Nephron progenitor cell (in vitro differentiated cells): ENCODE results near the gene PTPRO.

Experiments
- DNase-seq: peaks from one replicate; pipeline ENCODE4 v3.0.0; 2021
- H3K27ac Mint-ChIP-seq: 2 replicates; pipeline ENCODE4 v1.8.0; 2021; ENCODE audit warnings: mild to moderate bottlenecking, moderate library complexity, mixed read lengths
- H3K27me3 Mint-ChIP-seq: 2 replicates; pipeline ENCODE4 v1.8.0; 2021; ENCODE audit warnings: mild to moderate bottlenecking, low read depth, mixed read lengths; ENCODE audit not compliant: poor library complexity
- H3K36me3 Mint-ChIP-seq: 2 replicates; pipeline ENCODE4 v1.8.0; 2021; ENCODE audit warnings: low read depth, mixed read lengths
- H3K4me1 Mint-ChIP-seq: 2 replicates; pipeline ENCODE4 v1.8.0; 2021; ENCODE audit warnings: mixed read lengths
- H3K4me3 Mint-ChIP-seq: 2 replicates; pipeline ENCODE4 v1.8.0; 2021; ENCODE audit warnings: mild to moderate bottlenecking, moderate library complexity, mixed read lengths
- H3K9me3 Mint-ChIP-seq: 2 replicates; pipeline ENCODE4 v1.8.0; 2021; ENCODE audit warnings: mild to moderate bottlenecking, moderate library complexity, mixed read lengths
- TF ChIP-seq, protein P1 (sequence below): fragments of 200-600 bp; sonication (generic); IDR thresholded peaks from 2 replicates; pipeline ENCODE4 v1.5.0; 2021; ENCODE audit warnings: antibody characterized with exemption

The PTPRO gene

DNA sequence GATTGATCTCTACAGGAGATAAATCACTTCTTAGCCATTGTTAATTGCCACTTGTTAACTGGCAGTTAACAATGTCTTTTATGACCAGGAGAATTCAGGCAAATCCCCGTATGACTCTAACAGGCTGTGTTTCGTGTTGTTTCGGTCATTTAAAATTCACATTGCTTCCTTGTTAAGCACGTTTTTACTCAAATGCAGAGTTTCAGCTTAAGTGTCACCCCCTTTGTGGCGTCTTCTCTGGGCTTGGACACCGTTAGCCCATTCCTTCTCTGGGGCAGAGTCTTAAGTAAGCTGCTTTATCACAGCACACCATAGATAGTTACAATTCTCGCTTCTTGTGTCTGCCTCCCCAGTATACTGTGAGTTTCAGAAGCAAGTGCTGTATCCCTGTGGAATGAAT lies 261.5 kb downstream of the PTPRO start:
- H3K4me3 Mint-ChIP-seq = no peak overlapping the region
- DNase-seq = no peak
- TF ChIP-seq, protein P1, sequence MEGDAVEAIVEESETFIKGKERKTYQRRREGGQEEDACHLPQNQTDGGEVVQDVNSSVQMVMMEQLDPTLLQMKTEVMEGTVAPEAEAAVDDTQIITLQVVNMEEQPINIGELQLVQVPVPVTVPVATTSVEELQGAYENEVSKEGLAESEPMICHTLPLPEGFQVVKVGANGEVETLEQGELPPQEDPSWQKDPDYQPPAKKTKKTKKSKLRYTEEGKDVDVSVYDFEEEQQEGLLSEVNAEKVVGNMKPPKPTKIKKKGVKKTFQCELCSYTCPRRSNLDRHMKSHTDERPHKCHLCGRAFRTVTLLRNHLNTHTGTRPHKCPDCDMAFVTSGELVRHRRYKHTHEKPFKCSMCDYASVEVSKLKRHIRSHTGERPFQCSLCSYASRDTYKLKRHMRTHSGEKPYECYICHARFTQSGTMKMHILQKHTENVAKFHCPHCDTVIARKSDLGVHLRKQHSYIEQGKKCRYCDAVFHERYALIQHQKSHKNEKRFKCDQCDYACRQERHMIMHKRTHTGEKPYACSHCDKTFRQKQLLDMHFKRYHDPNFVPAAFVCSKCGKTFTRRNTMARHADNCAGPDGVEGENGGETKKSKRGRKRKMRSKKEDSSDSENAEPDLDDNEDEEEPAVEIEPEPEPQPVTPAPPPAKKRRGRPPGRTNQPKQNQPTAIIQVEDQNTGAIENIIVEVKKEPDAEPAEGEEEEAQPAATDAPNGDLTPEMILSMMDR = no peak
- peaks cover 17% of the 10 kb centered on the region for H3K9me3 Mint-ChIP-seq
- no peak overlapping the region for H3K27ac Mint-ChIP-seq
- peaks cover 14% of the 10 kb centered on the region for H3K36me3 Mint-ChIP-seq
- peaks cover 28% of the 10 kb centered on the region for H3K4me1 Mint-ChIP-seq
- no peaks in the 10 kb centered on the region for H3K27me3 Mint-ChIP-seq

DNA sequence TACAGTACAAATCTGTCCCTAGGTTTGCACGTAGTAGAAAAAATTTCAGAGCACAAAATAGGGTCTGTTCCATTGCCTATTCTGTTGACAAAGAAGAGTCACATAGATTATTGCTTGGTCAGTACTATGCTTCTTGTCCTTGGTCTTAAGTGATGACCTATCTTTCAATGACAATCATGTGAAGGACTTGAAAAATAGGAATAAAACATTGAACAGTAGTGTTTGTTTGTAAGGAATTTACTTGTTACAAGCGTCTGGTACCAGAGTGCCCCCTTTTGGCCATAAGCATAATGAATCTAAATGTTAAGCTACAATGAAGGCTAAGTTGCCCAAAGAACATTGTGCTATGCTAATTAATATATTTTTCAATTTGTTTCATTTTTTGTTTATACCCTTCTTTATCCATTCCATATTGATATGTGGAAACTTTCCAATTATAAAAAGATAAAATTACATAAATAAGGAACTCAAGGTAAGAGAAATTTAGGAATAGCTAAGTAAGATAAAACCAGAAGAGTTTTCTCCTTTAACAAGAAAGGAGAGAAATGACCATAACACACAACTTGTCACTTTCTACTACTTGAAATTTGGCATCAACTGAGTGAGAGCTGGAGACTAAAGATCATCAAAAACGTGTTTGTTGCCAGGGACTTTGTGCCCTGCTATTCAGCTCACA lies 262.2 kb downstream of the PTPRO start:
- H3K36me3 Mint-ChIP-seq = peaks cover 14% of the 10 kb centered on the region
- H3K9me3 Mint-ChIP-seq = peaks cover 17% of the 10 kb centered on the region
- DNase-seq = no peak
- TF ChIP-seq, protein P1 = peak; percentile 65
- H3K4me3 Mint-ChIP-seq = no peak overlapping the region
- H3K27me3 Mint-ChIP-seq = no peaks in the 10 kb centered on the region
- no peak overlapping the region for H3K27ac Mint-ChIP-seq
- H3K4me1 Mint-ChIP-seq = peaks cover 28% of the 10 kb centered on the region

DNA sequence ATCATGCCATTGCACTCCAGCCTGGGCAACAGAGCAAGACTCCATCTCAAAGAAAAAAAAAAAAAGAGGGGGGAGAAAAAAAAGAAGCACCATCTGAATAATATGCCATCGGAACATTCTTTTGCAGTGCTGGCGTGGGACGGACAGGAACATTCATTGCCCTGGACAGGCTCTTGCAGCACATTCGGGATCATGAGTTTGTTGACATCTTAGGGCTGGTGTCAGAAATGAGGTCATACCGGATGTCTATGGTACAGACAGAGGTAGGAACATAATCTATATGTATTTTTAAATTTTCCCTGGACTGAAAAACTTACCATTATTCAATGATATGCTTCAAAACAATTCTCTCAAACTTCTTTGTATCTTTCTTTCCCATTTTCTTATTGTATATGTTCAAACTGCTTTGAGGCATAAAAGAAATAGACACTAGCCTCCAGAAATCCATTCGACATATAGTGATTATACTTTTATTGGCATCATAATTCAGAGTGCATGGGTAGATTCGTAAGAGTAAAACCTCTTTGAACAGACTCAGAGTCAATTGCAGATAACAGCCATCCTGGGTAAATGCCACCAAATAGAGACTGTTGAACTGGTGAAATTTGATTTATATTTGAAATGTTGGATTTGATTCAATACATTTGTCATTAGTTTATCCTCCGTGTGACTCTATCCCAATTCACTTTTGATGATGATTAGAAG lies 267.2 kb downstream of the PTPRO start:
- TF ChIP-seq, protein P1 = no peak
- Mint-ChIP-seq H3K27ac (no peak overlapping the region), H3K4me3 (peak overlapping the region; percentile 78), H3K9me3 (no peaks in the 10 kb centered on the region), H3K36me3 (no peaks in the 10 kb centered on the region), H3K27me3 (peaks cover 5% of the 10 kb centered on the region), H3K4me1 (peaks cover 16% of the 10 kb centered on the region)
- DNase-seq = no peak

- peaks cover 5% of the 10 kb centered on the region for H3K27me3 Mint-ChIP-seq
- H3K4me3 Mint-ChIP-seq = peak overlapping the region; percentile 78
- TF ChIP-seq, protein P1 = peak; percentile 87
- peaks cover 9% of the 10 kb centered on the region for H3K4me1 Mint-ChIP-seq
- DNase-seq = peak; percentile 43
- no peaks in the 10 kb centered on the region for H3K36me3 Mint-ChIP-seq
- no peaks in the 10 kb centered on the region for H3K9me3 Mint-ChIP-seq
- no peak overlapping the region for H3K27ac Mint-ChIP-seq
These were observed 268.0 kb downstream of the PTPRO start for GRCh38 chr12:15590180-15590826.

- Mint-ChIP-seq H3K4me3 (no peak overlapping the region), H3K36me3 (no peaks in the 10 kb centered on the region), H3K4me1 (peaks cover 9% of the 10 kb centered on the region), H3K27me3 (peaks cover 5% of the 10 kb centered on the region), H3K9me3 (no peaks in the 10 kb centered on the region), H3K27ac (no peak overlapping the region)
- TF ChIP-seq, protein P1 = no peak
- no peak for DNase-seq
These were observed 269.5 kb downstream of the PTPRO start for GRCh38 chr12:15591811-15592210.
